ENCODE measurements around the gene GREB1.

GREB1 gene

DNA sequence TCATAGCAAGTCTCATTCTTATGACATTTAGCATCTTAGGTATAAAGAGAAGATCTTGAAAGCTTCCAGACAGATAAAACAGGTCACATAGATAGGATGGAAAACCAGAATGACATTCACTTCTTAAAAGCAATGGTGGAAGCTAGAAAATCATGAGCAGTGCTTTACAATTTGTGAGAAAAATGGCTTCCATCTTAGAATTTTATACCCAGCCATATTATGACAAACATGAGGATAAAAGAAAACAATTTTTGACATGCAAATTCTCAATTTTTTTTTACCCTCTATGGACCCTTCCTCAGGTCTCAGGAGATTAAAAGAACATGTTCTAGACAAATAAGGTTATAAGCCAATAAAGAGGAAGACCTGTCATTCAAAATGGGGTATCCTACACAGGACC, 129.0 kb downstream of the GREB1 start:
- Histone ChIP-seq H3K27ac (ENCODE audit: low read depth, low read length, poor library complexity, severe bottlenecking) (no peak overlapping the region), H3K4me1 (ENCODE audit: insufficient read depth, low read length, severe bottlenecking) (no peaks in the 10 kb centered on the region), H3K27me3 (ENCODE audit: insufficient read depth, low read length) (no peaks in the 10 kb centered on the region), H3K9ac (ENCODE audit: low read length) (no peak overlapping the region), H3K79me2 (ENCODE audit: insufficient read depth, low read length) (no peaks in the 10 kb centered on the region), H3K4me2 (ENCODE audit: low read length) (no peak overlapping the region), H2AFZ (ENCODE audit: low read length) (no peak overlapping the region), H3K9me2 (ENCODE audit: low read depth, low read length) (no peaks in the 10 kb centered on the region), H3K9me3 (ENCODE audit: low read length) (peaks cover 10% of the 10 kb centered on the region), H3K4me3 (ENCODE audit: low read depth, low read length, poor library complexity, severe bottlenecking) (no peak overlapping the region), H3K36me3 (ENCODE audit: insufficient read depth, low read length) (peaks cover 6% of the 10 kb centered on the region; the same call in 1 of the 2 replicates), H3F3A (ENCODE audit: insufficient read depth, low read length) (no peaks in the 10 kb centered on the region), H4K20me1 (ENCODE audit: insufficient read depth, low read length) (no peaks in the 10 kb centered on the region)
- TF ChIP-seq CTCF (IDR thresholded peaks at IDR 0.05; ENCODE audit: low read length), result no peak
- TF ChIP-seq EZH2 (IDR thresholded peaks at IDR 0.05; ENCODE audit: borderline replicate concordance, low read length), result no peak

DNA sequence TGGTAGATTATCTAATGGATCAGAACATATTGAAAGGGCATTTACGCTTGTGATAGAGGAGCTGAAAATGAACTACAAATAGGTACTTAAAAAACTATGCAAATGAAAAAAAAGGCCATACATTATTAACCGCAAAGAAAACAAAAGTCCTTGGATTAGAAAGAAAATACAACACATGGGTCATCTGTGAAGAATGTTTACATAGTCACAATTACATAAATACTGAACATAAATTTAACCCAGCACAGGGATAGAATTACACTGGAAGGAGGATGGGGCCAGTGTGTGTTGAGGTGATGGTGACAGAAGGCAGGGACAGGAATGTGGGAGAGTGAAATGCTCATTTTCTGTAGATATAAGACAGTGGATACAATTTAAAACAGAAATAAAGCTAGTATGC, 129.6 kb downstream of the GREB1 start:
- Histone ChIP-seq H3K4me1 (ENCODE audit: insufficient read depth, low read length, severe bottlenecking) (no peaks in the 10 kb centered on the region), H3K36me3 (ENCODE audit: insufficient read depth, low read length) (peaks cover 6% of the 10 kb centered on the region; the same call in 1 of the 2 replicates), H4K20me1 (ENCODE audit: insufficient read depth, low read length) (no peaks in the 10 kb centered on the region), H3K9ac (ENCODE audit: low read length) (no peak overlapping the region), H3K27me3 (ENCODE audit: insufficient read depth, low read length) (no peaks in the 10 kb centered on the region), H2AFZ (ENCODE audit: low read length) (no peak overlapping the region), H3K9me3 (ENCODE audit: low read length) (peaks cover 10% of the 10 kb centered on the region), H3F3A (ENCODE audit: insufficient read depth, low read length) (no peaks in the 10 kb centered on the region), H3K4me3 (ENCODE audit: low read depth, low read length, poor library complexity, severe bottlenecking) (no peak overlapping the region), H3K79me2 (ENCODE audit: insufficient read depth, low read length) (no peaks in the 10 kb centered on the region), H3K4me2 (ENCODE audit: low read length) (no peak overlapping the region), H3K9me2 (ENCODE audit: low read depth, low read length) (no peaks in the 10 kb centered on the region), H3K27ac (ENCODE audit: low read depth, low read length, poor library complexity, severe bottlenecking) (no peak overlapping the region)
- TF ChIP-seq EZH2 (IDR thresholded peaks at IDR 0.05; ENCODE audit: borderline replicate concordance, low read length) (no peak), CTCF (IDR thresholded peaks at IDR 0.05; ENCODE audit: low read length) (no peak)

DNA sequence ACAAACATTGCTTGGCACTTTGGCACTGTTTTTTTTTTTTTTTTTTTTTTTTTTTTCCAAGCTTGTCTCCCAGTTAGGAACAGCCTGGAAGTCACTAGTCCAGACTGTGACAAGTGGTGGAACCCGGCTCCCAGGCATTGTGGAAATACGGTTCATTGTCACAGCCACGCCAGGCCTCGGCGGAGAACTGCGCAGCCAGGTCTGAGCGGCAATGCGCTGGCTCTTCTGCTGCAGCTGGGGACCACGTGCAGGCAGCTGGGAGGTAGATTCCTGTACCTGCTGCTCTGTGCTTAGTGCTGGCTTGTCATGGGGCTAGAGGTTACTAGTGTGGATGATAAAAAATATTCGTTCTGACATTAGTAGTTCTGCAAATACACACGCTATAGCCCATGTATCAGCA, 131.2 kb downstream of the GREB1 start:
- Histone ChIP-seq H3K4me3 (ENCODE audit: low read depth, low read length, poor library complexity, severe bottlenecking) (no peak overlapping the region), H3K27ac (ENCODE audit: low read depth, low read length, poor library complexity, severe bottlenecking) (no peak overlapping the region), H3K79me2 (ENCODE audit: insufficient read depth, low read length) (no peaks in the 10 kb centered on the region), H3K9me3 (ENCODE audit: low read length) (peaks cover 10% of the 10 kb centered on the region), H4K20me1 (ENCODE audit: insufficient read depth, low read length) (no peaks in the 10 kb centered on the region), H3K36me3 (ENCODE audit: insufficient read depth, low read length) (peaks cover 6% of the 10 kb centered on the region; the same call in 1 of the 2 replicates), H3K9me2 (ENCODE audit: low read depth, low read length) (no peaks in the 10 kb centered on the region), H3K4me2 (ENCODE audit: low read length) (no peak overlapping the region), H3K4me1 (ENCODE audit: insufficient read depth, low read length, severe bottlenecking) (no peaks in the 10 kb centered on the region), H2AFZ (ENCODE audit: low read length) (no peak overlapping the region), H3F3A (ENCODE audit: insufficient read depth, low read length) (no peaks in the 10 kb centered on the region), H3K9ac (ENCODE audit: low read length) (no peak overlapping the region), H3K27me3 (ENCODE audit: insufficient read depth, low read length) (no peaks in the 10 kb centered on the region)
- no peak for TF ChIP-seq EZH2 (IDR thresholded peaks at IDR 0.05; ENCODE audit: borderline replicate concordance, low read length)
- TF ChIP-seq CTCF (IDR thresholded peaks at IDR 0.05; ENCODE audit: low read length), result no peak
